Trophoblast cell (in vitro differentiated cells and primary cell): Measurements from ENCODE around the gene SLC27A5.
A peak's percentile ranks its signal among the peaks of the same experiment; 100 is the strongest.

ENCODE experiments used
- DNase-seq, 2 donors: peaks; one replicate each; pipeline ENCODE4 v3.0.0-alpha.2; 2016
- H2AFZ ChIP-seq: 2 replicates; pipeline ENCODE4 v1.6.1; 2013; ENCODE audit warnings: low read length, moderate library complexity, mild to moderate bottlenecking; ENCODE audit not compliant: insufficient read depth, poor library complexity
- H2AK5ac ChIP-seq: 2 replicates; pipeline ENCODE4 v1.6.1; 2013; ENCODE audit warnings: mild to moderate bottlenecking, low read length
- H2BK120ac ChIP-seq: 2 replicates; pipeline ENCODE4 v1.6.1; 2013; ENCODE audit warnings: low read length, mild to moderate bottlenecking, moderate library complexity; ENCODE audit not compliant: insufficient read depth, poor library complexity
- H2BK12ac ChIP-seq: 2 replicates; pipeline ENCODE4 v1.6.1; 2013; ENCODE audit warnings: mild to moderate bottlenecking, low read length, moderate library complexity
- H2BK5ac ChIP-seq: 2 replicates; pipeline ENCODE4 v1.6.1; 2013; ENCODE audit warnings: low read length, low read depth, moderate library complexity, mild to moderate bottlenecking; ENCODE audit not compliant: poor library complexity
- H3K14ac ChIP-seq: 2 replicates; pipeline ENCODE4 v1.6.1; 2013; ENCODE audit warnings: mild to moderate bottlenecking, low read length
- H3K18ac ChIP-seq: 2 replicates; pipeline ENCODE4 v1.6.1; 2013; ENCODE audit warnings: mild to moderate bottlenecking, low read length
- H3K23ac ChIP-seq: 2 replicates; pipeline ENCODE4 v1.6.1; 2013; ENCODE audit warnings: low read length
- H3K27ac ChIP-seq: 2 replicates; pipeline ENCODE4 v1.5.1; 2013; ENCODE audit warnings: low read depth, mild to moderate bottlenecking, inconsistent platforms, low read length, moderate library complexity
- H3K27me3 ChIP-seq: 2 replicates; pipeline ENCODE4 v1.6.1; 2013; ENCODE audit warnings: inconsistent platforms, mild to moderate bottlenecking, low read length, moderate library complexity; ENCODE audit not compliant: insufficient read depth
- H3K36me3 ChIP-seq, 2 experiments: 1 replicate in 1 of 2; 2 replicates in 1 of 2; pipeline ENCODE4 v1.6.1; 2013; ENCODE audit warnings: low read length in 2 of 2, mild to moderate bottlenecking in 2 of 2, moderate library complexity in 1 of 2; ENCODE audit not compliant: insufficient read depth in 2 of 2, control insufficient read depth in 1 of 2
- H3K4ac ChIP-seq: 2 replicates; pipeline ENCODE4 v1.6.1; 2013; ENCODE audit warnings: low read depth, mild to moderate bottlenecking, low read length, moderate library complexity
- H3K4me1 ChIP-seq, 2 experiments: 1 replicate in 1 of 2; 2 replicates in 1 of 2; pipeline ENCODE4 v1.6.1; 2013; ENCODE audit warnings: low read length in 2 of 2, mild to moderate bottlenecking in 2 of 2, moderate library complexity in 1 of 2; ENCODE audit not compliant: insufficient read depth in 2 of 2, control insufficient read depth in 1 of 2
- H3K4me2 ChIP-seq: 2 replicates; pipeline ENCODE4 v1.6.1; 2013; ENCODE audit warnings: inconsistent platforms, mild to moderate bottlenecking, low read length, moderate library complexity
- H3K4me3 ChIP-seq: 2 replicates; pipeline ENCODE4 v1.5.1; 2013; ENCODE audit warnings: mild to moderate bottlenecking, low read depth, low read length, inconsistent platforms
- H3K79me1 ChIP-seq: one replicate; pipeline ENCODE4 v1.6.1; 2013; ENCODE audit warnings: low read length
- H3K79me2 ChIP-seq: 2 replicates; pipeline ENCODE4 v1.6.1; 2013; ENCODE audit warnings: low read length, mild to moderate bottlenecking; ENCODE audit not compliant: control insufficient read depth, insufficient read depth, poor library complexity
- H3K9ac ChIP-seq: 2 replicates; pipeline ENCODE4 v1.6.1; 2013; ENCODE audit warnings: mild to moderate bottlenecking, low read length
- H3K9me3 ChIP-seq: 2 replicates; pipeline ENCODE4 v1.6.1; 2013; ENCODE audit warnings: low read depth, mild to moderate bottlenecking, control low read depth, inconsistent platforms, low read length; ENCODE audit not compliant: insufficient read depth
- H4K12ac ChIP-seq: 2 replicates; pipeline ENCODE4 v1.6.1; 2013; ENCODE audit warnings: low read depth, mild to moderate bottlenecking, low read length, moderate library complexity
- H4K8ac ChIP-seq: 2 replicates; pipeline ENCODE4 v1.6.1; 2013; ENCODE audit warnings: low read depth, mild to moderate bottlenecking, low read length, moderate library complexity
- H4K91ac ChIP-seq: one replicate; pipeline ENCODE4 v1.6.1; 2013; ENCODE audit warnings: low read depth, mild to moderate bottlenecking, low read length, moderate library complexity
- WGBS: extraction: QIAGEN DNeasy Blood & Tissue Kit; methylation state at CpG from one replicate; pipeline ENCODE4 v1.1.7; 2013; ENCODE audit warnings: missing lambda C conversion rate; ENCODE audit not compliant: insufficient read length, insufficient coverage; ENCODE audit errors: extremely low coverage; 5-methylcytosine and 5-hydroxymethylcytosine counted together

Gene SLC27A5

DNA sequence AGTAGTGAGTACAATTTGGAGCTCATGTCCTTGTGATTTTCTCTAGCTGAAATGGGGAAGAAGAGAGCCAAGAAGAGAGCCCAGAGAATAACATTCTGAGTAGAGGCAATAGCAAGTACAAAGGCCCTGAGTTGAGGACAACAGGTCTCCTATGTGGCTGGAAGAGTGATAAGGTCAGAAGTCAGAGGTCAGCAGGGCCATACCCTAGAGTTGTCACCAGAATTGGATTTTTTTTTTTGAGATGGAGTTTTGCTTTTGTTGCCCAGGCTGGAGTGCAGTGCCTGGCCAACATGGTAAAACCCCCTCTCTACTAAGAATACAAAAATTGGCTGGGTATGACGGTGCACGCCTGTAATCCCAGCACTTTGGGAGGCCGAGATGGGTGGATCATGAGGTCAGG, 24.1 kb upstream of the SLC27A5 start:
- Histone ChIP-seq H3K4me1 (peaks cover 0 to 6% of the 10 kb centered on the region in 2 experiments), H3K23ac (no peak overlapping the region), H4K8ac (no peak overlapping the region), H3K9me3 (peaks cover 2% of the 10 kb centered on the region), H3K27ac (no peak overlapping the region), H3K36me3 (no peaks in the 10 kb centered on the region), H3K79me2 (peaks cover 3% of the 10 kb centered on the region), H2BK5ac (no peak overlapping the region), H3K27me3 (peaks cover 4% of the 10 kb centered on the region), H2BK120ac (no peak overlapping the region), H3K79me1 (peaks cover 7% of the 10 kb centered on the region), H4K12ac (no peak overlapping the region), H3K4me2 (no peak overlapping the region), H2AFZ (no peak overlapping the region), H3K14ac (no peak overlapping the region), H3K9ac (no peak overlapping the region), H4K91ac (no peak overlapping the region), H3K4me3 (no peak overlapping the region), H3K18ac (no peak overlapping the region), H2AK5ac (no peak overlapping the region), H2BK12ac (no peak overlapping the region), H3K4ac (no peak overlapping the region)
- no CpG with 5 or more reads among the region's 3 CpGs for WGBS
- no peak for DNase-seq

DNA sequence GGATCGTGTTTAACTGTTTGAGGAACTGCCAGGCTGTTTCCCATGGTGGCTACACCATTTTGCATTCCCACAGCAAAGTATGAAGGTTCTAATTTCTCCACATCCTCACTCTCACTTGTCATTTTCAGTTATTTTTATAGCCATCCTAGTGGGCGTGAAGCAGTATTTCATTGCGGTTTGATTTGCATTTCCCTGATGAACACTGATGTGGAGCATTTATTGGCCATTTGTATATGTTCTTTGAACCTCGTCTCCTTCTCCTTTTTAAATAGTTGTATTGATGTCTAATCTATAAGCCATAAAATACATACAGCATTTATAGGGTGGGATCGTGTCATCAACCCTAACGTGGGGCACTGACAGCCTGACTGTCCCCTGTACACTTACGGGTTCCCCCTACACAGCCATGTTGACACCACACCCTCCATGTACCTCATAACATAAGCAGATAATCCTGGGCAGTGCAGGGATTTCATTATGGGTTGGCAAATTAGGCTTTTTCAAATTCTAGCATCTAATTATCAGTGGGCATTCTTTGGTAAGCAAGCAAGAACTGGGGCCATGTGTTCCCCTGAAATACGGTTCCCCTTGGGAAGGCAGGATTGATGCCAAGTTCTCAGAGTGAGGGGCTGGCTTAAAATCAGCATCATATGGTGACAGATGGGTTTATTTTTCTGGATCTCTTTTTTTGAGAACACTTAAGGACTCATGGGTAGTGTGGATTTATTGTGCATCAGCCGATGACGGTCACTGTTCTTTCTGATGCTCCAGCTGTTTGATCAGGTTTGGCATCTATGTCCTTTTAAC, 19.4 kb upstream of the SLC27A5 start:
- Histone ChIP-seq H2BK12ac (no peak overlapping the region), H3K79me2 (no peaks in the 10 kb centered on the region), H2AFZ (no peak overlapping the region), H4K91ac (no peak overlapping the region), H2BK120ac (no peak overlapping the region), H3K9me3 (peaks cover 3% of the 10 kb centered on the region), H4K12ac (no peak overlapping the region), H3K4me3 (no peak overlapping the region), H3K79me1 (no peaks in the 10 kb centered on the region), H3K36me3 (no peaks in the 10 kb centered on the region), H3K18ac (no peak overlapping the region), H3K9ac (no peak overlapping the region), H3K23ac (no peak overlapping the region), H4K8ac (no peak overlapping the region), H3K4me2 (no peak overlapping the region), H3K27ac (no peak overlapping the region), H2AK5ac (no peak overlapping the region), H3K14ac (no peak overlapping the region), H3K27me3 (no peaks in the 10 kb centered on the region), H3K4ac (no peak overlapping the region), H3K4me1 (no peaks in the 10 kb centered on the region), H2BK5ac (no peak overlapping the region)
- no CpG with 5 or more reads among the region's 10 CpGs for WGBS
- DNase-seq: no peak

DNA sequence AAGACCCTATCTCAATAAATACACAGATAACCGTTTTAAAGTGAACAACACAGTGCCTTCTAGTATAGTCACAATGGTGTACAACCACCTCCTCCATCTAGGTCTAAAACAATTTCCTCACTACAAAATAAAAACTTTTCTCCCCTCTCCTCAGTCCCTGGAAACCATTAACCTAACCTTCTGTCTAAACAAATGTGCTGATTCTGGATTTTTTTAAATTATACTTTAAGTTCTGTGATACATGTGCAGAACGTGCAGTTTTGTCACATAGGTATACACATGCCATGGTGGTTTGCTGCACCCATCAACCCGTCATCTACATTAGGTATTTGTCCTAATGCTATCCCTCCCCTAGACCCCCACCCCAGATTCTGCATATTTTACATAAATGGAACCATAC, 17.6 kb upstream of the SLC27A5 start:
- DNase-seq: no peak
- H2BK5ac ChIP-seq: no peak overlapping the region
- no peak overlapping the region for H2AK5ac ChIP-seq
- no peak overlapping the region for H4K91ac ChIP-seq
- H3K4me3 ChIP-seq: no peak overlapping the region
- no peak overlapping the region for H2BK120ac ChIP-seq
- H4K12ac ChIP-seq: no peak overlapping the region
- H3K14ac ChIP-seq: no peak overlapping the region
- no peak overlapping the region for H4K8ac ChIP-seq
- no peak overlapping the region for H3K4ac ChIP-seq
- no peak overlapping the region for H3K18ac ChIP-seq
- H3K79me1 ChIP-seq: no peaks in the 10 kb centered on the region
- H3K4me1 ChIP-seq: no peaks in the 10 kb centered on the region
- H3K9me3 ChIP-seq: peaks cover 3% of the 10 kb centered on the region
- H3K9ac ChIP-seq: no peak overlapping the region
- no peaks in the 10 kb centered on the region for H3K27me3 ChIP-seq
- H3K23ac ChIP-seq: no peak overlapping the region
- H2AFZ ChIP-seq: no peak overlapping the region
- no peaks in the 10 kb centered on the region for H3K79me2 ChIP-seq
- no peak overlapping the region for H3K27ac ChIP-seq
- WGBS: no CpG with 5 or more reads among the region's 3 CpGs
- H3K36me3 ChIP-seq: no peaks in the 10 kb centered on the region
- H2BK12ac ChIP-seq: no peak overlapping the region
- H3K4me2 ChIP-seq: no peak overlapping the region

DNA sequence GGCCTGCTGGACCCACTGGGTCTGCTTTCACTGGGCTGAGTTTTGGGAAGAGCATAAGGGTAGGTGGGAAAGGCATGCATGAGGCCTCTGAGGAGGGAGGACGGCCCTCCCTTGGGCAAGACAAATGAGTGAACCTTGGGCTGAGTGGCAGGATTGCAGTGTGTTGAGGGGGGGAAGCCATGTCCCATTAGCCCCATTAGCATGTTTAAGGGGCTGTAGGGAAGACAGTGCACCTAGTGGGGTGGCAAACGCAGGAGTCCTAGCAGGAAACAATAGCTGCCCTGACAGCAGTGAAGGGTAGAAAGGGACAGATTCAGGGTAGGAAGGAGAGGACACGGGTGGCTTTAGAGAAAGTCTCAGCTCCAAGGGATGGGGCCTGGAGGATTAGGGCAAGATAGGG, 10.9 kb upstream of the SLC27A5 start:
- no peak overlapping the region for H2AFZ ChIP-seq
- H3K14ac ChIP-seq: no peak overlapping the region
- no peak overlapping the region for H3K18ac ChIP-seq
- H4K8ac ChIP-seq: no peak overlapping the region
- no peak overlapping the region for H3K9ac ChIP-seq
- H2BK5ac ChIP-seq: no peak overlapping the region
- peak overlapping the region; percentile 5 for H3K23ac ChIP-seq
- peaks cover 15% of the 10 kb centered on the region for H3K79me2 ChIP-seq
- no CpG with 5 or more reads among the region's 3 CpGs for WGBS
- H3K79me1 ChIP-seq: peaks cover 15% of the 10 kb centered on the region
- H2BK120ac ChIP-seq: no peak overlapping the region
- no peaks in the 10 kb centered on the region for H3K27me3 ChIP-seq
- peak overlapping the region; percentile 34 for H3K4me3 ChIP-seq
- no peak overlapping the region for H2AK5ac ChIP-seq
- H2BK12ac ChIP-seq: no peak overlapping the region
- no peak overlapping the region for H3K4me2 ChIP-seq
- H3K36me3 ChIP-seq: peaks cover 0 to under 1% of the 10 kb centered on the region in 2 experiments
- no peak overlapping the region for H4K12ac ChIP-seq
- no peak overlapping the region for H3K27ac ChIP-seq
- no peaks in the 10 kb centered on the region for H3K9me3 ChIP-seq
- H3K4me1 ChIP-seq: peaks cover 8 to 9% of the 10 kb centered on the region in 2 experiments
- DNase-seq: no peak
- no peak overlapping the region for H3K4ac ChIP-seq
- no peak overlapping the region for H4K91ac ChIP-seq
